Measurements from ENCODE around the gene MTHFD1L.

- TF ChIP-seq CTCF (IDR thresholded peaks at IDR 0.05) (no peak), POLR2A (IDR thresholded peaks at IDR 0.05) (no peak), POLR2AphosphoS5 (IDR thresholded peaks at IDR 0.05) (no peak)
Observed at GRCh38 chr6:150878347-150879213, 13.1 kb downstream of the MTHFD1L start.

All from stomach (tissue), 4 donors.